Stimulated activated CD8-positive, alpha-beta memory T cell treated with anti-CD3 and anti-CD28 coated beads, Interleukin-7, amount 100 ng/mL, for 1 hour (primary cell): ENCODE data around the gene SHISAL1.
"Not testable (repeated sequence)": the region's sequence is repeated elsewhere in the genome, so short reads cannot be mapped to it uniquely, and the experiment has no call there.

ENCODE experiments used
- DNase-seq, 2 donors: peaks; one replicate each; pipeline ENCODE4 v3.0.0-alpha.2; 2020; ENCODE audit warnings: low read depth in 2 of 2

Gene SHISAL1

DNA sequence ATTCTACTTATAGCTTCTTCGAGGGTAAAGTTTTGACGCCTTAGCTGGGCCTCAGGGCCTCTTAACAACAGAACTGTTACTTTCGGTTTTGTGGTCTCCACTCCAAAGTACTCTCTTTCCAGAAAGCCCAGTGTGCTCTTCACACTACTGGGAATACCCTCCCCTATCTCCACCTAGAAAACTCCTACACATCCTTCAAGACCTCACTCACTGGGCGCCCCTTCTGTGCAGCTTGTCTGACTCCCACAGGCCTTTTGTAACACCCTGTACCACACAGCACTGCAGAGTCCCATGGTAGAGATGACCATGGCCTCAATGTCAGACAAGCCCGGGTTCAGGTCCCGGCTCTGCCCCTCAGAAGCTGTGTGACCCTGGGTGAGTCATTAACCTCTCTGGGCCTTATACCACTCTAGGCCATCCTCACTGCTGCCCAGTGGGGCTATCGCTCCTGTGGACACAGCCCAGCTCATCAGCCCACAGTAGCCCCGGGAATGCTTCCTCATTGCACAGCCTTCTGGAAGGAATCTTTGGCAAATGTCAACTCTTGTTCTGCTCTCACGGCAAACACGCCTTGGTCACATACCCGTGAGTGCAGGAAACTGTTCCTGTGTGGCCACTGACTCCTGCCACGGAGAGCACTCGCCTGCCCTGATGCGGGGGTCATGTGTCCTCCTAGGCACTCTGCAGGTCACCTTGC, 51.4 kb downstream of the SHISAL1 start:
- DNase-seq: no peak

DNA sequence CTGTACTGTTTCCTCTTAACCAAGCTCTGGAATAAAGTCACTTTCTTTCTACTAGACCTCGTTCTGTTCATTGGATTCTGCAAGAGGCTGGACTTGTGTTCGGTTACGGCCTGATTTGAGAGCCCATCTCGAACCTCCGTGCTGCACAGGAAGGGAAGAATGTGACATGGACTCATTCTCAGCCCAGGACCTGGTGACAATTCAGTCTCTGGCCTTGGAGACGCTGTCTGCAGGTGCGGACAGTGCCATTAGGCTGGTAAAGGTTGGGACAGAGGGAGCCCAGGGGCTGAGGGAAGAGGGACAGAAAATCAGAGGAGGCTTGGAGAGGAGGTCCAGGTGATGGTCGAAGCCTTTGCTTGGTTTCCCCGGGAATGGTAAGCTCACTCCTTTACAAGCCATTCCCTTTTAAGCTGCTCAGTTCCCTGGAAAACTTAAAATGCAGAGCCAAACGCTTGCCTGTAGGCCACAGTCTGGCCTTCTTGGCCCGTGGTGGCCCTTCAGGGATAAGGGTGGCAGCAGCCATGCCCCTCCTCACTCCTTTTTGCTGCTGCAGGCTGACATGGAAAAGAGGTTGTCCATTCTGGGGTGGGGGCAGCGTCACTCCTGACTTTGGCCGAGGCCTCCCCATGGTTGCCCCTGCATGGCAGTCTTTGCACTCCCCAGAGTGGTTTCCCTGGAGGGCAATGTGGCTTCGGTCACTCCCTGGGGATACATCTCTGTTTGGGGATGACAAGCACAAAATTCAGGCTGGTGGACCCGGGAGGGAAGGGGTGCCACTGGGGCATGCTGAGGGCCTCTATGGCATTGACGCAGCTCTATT, 52.3 kb downstream of the SHISAL1 start:
- DNase-seq: no peak

DNA sequence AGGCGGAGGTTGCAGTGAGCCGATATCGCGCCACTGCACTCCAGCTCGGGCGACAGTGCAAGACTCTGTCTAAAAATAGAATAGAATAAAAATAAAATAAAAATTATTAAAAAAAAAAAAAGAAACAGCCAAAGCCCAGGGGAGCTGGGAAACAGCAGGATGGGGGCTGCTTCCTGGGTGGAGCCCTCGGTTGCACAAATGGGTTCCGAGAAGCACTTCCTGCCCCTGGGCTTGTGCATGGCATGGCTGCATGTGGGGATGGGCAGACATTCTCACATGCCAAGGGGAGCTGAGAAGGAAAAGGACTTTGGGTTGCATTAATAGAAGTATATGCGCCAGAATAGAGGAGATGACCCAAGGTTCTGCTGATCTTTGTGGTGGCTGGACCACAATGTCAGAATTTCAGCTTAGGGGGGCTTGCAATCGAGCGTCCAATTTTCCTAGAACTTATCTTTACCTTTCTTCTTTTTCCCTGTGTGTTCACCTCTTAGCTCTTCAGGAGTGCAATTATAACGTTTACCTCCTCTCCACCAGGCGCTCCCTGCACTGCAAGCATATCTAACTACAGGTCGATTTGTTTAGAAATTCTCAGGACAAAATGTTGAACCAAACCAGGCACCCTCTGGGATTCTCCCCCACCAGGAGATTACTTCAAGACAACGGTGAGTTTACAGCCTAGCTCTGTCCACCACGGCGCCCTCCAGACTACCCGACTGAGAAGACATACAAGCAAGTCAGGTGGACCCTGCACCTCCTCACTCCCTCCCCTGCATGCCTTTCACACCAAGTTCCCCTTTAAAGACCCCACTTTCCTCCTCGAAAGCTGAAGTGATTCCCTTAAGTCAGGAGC, 53.2 kb downstream of the SHISAL1 start:
- DNase-seq: no peak

DNA sequence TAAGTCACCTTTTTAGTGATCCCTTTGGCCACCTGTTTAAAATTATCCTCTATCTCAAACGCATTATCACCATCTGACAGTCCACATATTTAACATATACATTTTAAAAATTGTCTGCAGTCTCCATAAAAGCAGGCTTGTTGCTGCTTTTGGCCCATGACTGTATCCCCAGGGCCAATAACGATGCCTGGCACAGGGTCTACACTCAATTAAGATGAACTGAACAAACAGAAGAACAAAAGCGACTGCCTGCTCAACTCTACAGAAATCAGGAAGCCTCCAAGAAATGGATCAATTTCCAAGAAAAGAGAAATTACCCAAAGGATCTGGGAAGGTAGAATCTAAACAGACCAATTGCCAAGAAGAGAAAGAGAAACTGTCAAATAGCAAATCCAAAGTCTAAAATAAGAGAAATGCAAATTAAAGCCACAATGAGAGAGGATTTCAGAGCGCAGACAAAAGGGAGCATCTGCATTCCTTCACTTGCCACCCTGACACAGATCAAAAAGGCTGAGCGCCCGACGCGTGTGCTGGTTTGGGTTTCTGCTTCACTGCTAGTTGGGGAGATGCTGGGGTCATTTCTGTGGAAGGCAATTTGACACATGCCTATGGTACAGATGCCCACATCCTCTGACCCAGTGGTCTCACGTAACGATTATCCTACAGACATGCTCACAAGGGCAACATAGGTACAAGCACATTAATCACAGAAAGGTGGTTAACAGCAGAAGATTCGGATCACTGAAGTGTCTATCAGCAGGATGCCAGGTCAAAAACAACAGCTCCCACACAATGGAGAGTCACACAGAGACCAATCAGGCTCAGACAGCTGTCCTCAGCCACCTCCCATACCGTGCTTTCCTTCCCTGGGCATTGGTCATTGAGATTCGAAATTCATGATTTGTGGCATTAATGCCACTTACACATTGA, 55.9 kb downstream of the SHISAL1 start:
- DNase-seq: no peak

GRCh38 chr22:44256085-44256484, 56.7 kb downstream of the SHISAL1 start:
- DNase-seq: no peak

- no peak for DNase-seq
Measured at GRCh38 chr22:44254811-44255210, 57.9 kb downstream of the SHISAL1 start.

DNA sequence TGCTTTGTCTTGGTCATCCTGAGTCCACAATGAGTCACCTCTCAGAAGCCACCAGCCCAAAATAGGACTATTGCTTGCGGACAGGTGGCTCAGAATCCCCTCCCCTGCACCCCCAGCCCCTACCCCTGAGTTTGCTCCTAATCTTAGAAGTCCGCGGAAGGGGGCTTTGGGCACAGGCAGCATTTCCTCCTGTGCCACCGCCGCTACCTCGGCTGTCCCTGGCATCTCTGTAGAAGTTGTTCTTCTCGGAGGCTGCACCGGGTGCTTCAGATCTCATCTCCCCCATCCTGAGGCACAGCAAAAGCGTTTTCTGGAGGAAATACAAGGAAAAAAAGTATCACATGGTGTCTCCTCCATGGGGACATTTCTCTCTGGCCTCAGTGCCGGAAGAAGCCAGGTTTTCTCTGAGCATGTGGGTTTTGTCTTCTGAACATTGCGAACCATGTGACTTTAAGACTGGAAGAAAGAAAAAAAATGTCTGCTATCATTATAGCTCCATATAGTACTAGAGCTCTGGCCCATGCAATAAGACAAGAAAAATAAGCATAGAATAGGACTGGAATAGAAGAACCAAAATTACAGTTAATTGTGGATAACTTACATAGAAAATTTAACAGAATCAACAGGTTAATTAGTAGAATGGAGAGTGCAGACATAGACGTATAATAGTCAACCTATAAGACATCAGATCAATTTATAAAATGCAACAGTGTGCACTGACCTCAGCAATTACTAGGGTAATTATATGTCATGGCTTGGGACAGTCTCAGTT, 63.2 kb downstream of the SHISAL1 start:
- DNase-seq: no peak

- DNase-seq: no peak
Measured at GRCh38 chr22:44248926-44249325, 63.8 kb downstream of the SHISAL1 start.

DNA sequence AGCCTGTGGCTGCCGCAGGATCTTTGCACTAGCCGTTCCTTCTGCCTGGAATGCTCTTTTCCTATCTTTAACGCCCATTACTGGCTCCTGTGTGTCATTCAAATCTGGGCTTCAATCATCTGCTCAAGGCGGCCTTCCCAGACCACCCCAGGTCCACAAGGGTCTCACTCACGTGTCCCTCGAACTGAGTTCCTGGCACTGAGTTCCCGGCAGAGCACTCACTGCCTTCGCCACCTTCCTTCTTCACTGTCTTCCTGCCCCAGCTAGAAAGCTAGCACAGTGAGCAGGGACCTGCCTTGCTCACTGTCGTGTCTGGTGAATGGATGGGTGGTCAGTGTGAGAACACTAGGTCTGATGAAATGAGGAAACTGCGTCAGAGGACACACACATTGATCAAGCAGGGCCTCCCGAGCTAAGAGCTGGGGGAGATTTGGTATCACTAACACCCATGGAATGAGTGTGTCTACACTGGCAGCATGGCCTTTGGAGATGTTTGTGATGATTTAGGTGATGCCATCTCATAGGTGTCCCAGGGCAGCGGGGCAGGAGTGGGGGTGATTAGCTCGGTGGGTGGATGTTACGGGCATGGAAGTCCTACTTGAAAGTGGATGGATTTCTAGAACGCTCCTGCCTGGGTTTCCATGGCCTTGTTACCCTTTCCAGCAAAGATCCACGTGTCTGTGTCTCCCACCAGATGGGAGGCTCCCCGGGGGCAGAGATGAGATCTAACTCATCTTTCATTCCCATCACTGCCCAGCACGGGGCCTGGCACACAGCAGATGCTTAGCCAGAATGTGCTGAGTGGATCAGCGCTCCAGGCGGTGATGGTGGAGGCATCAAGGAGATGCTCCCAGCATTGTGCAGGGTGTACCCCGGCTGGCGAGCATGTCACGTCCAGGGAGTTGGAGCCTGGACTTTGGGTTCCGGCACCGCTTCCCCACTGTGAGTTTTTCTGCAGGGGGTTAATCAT, 64.5 kb downstream of the SHISAL1 start:
- no peak for DNase-seq

DNA sequence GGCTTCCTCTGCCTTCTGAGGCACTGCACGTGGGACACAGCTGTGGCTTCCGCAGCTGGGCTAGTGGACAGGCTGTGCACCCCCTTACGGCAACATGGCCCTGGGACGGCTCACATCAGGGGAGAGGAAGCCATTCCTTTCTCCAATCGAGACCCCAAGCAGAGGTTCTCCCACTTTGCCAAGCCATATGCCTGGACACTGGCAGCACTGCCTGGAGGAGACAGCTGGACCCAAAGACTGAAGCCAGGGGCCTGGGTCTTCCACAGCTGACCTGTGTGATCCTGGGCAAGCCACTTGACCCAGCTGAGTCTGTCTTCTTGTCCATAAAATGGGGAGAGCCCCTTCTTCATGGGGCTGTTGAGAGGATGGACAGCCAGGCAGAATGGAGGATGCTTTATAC, 65.4 kb downstream of the SHISAL1 start:
- no peak for DNase-seq

- DNase-seq: no peak
Measured at GRCh38 chr22:44246615-44247326, 66.0 kb downstream of the SHISAL1 start.

GRCh38 chr22:44245867-44246266, 66.9 kb downstream of the SHISAL1 start:
- DNase-seq: no peak

DNA sequence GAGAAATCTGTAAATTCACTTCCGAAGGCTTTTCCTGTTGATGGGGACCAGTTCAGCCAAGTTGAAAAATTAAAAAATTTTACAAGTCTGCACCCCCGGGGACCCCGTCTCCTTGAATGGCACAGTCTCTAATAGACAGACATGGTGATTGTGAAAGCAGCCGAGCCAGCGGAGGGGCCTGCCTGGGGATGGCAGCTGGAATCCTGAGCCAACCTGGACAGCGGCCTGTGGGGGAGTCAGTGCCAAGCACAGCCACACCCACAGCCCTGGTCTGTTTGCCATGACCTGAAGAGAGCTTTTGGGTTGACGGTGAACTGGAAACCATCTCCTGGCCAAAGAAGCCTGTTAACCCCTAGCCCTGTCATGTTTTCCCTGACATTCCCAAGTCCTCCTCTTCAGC, 67.3 kb downstream of the SHISAL1 start:
- DNase-seq: no peak

- DNase-seq: no peak
Measured at GRCh38 chr22:44244265-44244822, 68.4 kb downstream of the SHISAL1 start.

DNA sequence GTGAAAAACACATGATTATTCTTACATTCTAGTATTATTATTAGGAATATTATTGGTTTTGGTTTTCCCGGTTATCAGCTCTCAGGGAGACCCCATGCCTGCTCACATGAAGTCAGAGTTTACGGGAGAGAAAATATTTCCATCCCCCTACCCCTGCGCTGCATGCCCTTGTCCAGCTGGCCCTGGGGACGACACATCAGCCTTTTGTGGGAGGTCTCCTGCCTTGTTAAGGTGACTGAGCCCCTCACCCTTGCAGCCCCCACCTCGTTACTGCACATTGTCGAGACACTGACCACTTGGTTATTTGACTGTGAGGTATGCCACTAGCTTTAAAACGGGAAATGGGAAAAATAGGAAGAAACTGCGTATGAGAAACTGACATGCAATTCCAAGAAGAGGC, 69.0 kb downstream of the SHISAL1 start:
- no peak for DNase-seq

GRCh38 chr22:44242946-44243724, 69.6 kb downstream of the SHISAL1 start:
- no peak for DNase-seq

GRCh38 chr22:44241121-44241520, 71.6 kb downstream of the SHISAL1 start:
- DNase-seq: not testable (repeated sequence)

GRCh38 chr22:44237290-44237689, 75.5 kb downstream of the SHISAL1 start:
- DNase-seq: no peak
